ENCODE results near the gene MEIS1. TPM values are rescaled to one million over a fixed set of nuclear protein-coding genes. Genes with fewer than 3 reads are reported as not detected.

The MEIS1 gene
- total and polyA plus RNA-seq, 2 experiments from 2014 or later: 115 to 121 TPM

DNA sequence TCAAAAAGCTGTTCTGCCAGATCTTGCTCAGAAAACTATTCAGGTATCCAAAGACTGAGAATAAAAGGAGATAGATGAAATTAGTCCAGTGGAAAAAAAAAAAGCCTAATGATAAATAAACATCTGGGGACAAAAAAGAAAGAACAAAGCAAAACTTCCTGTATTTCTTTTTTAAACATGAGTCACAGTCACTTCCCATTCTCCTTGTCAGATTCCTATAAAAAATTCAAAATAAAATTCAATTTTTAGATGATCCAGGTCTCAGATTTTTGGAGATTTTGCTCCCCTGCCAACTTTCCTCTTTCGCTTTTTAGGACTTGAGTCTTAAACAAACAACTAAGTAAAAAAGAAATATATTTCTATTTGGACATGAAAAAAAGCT is 127.4 kb downstream of the MEIS1 start:
- H3K36me3 ChIP-seq: no peaks in the 10 kb centered on the region
- H3K9me3 ChIP-seq (ENCODE audit: low read depth): no peaks in the 10 kb centered on the region
- no peak overlapping the region for H3K4me3 ChIP-seq
- no peak for TF ChIP-seq CTCF (IDR thresholded peaks at IDR 0.05; ENCODE audit: low read depth, low read length)
- no peaks in the 10 kb centered on the region for H3K27me3 ChIP-seq
- H3K27ac ChIP-seq: peak overlapping the region; percentile 77
- H3K4me1 ChIP-seq (ENCODE audit: low read depth): peaks cover 65% of the 10 kb centered on the region
- no peak for DNase-seq (ENCODE audit: low read depth in 1 of 2, low spot score in 1 of 2)

- TF ChIP-seq CTCF (IDR thresholded peaks at IDR 0.05; ENCODE audit: low read depth, low read length): no peak
- Histone ChIP-seq H3K4me1 (ENCODE audit: low read depth) (peaks cover 77% of the 10 kb centered on the region), H3K27ac (peak overlapping the region; percentile 77), H3K9me3 (ENCODE audit: low read depth) (no peaks in the 10 kb centered on the region), H3K27me3 (no peaks in the 10 kb centered on the region), H3K36me3 (peaks cover 1% of the 10 kb centered on the region), H3K4me3 (no peak overlapping the region)
- no peak for DNase-seq (ENCODE audit: low read depth in 1 of 2, low spot score in 1 of 2)
These were observed 128.5 kb downstream of the MEIS1 start for GRCh38 chr2:66563473-66563872.

GRCh38 chr2:66565291-66565690 is 130.4 kb downstream of the MEIS1 start:
- peaks cover 94% of the 10 kb centered on the region for H3K4me1 ChIP-seq (ENCODE audit: low read depth)
- peak overlapping the region; percentile 94 for H3K27ac ChIP-seq
- H3K9me3 ChIP-seq (ENCODE audit: low read depth): no peaks in the 10 kb centered on the region
- H3K36me3 ChIP-seq: peaks cover 10% of the 10 kb centered on the region
- no peaks in the 10 kb centered on the region for H3K27me3 ChIP-seq
- DNase-seq (ENCODE audit: low read depth in 1 of 2, low spot score in 1 of 2): no peak
- no peak overlapping the region for H3K4me3 ChIP-seq
- TF ChIP-seq CTCF (IDR thresholded peaks at IDR 0.05; ENCODE audit: low read depth, low read length): no peak

DNA sequence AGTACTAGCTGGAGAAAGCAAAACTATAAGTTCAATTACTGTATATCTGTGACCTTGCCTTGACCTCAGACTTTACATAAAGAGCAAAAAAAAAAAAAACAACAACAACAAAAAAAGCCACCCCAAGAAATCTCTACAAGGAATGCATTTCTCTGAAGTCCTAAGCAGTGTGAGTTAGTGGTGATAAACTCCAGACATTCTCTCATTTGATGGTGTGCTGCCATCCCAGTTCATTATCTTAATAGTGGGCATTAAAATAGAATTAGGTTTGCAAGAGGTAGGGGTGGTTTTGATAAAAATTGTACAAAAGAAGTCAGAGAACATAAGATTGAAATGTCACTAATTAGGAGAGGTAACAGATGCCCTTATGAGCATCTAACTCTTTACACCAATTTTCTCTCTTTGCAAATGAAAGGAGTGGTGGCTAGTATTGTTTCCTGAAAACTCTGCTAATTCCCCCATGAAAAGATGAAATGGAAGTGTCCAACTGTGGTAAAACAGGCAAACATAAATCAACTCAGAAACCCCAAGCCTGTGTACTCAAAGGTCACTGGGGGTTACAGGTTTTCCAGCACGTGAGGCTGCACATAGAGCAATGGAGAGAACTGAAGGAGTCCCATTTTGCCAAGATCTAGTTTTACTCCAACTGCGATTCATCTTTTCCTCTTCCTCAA is 131.9 kb downstream of the MEIS1 start:
- H3K9me3 ChIP-seq (ENCODE audit: low read depth): no peaks in the 10 kb centered on the region
- TF ChIP-seq CTCF (IDR thresholded peaks at IDR 0.05; ENCODE audit: low read depth, low read length): no peak
- peaks cover 22% of the 10 kb centered on the region for H3K36me3 ChIP-seq
- H3K27me3 ChIP-seq: no peaks in the 10 kb centered on the region
- DNase-seq (ENCODE audit: low read depth in 1 of 2, low spot score in 1 of 2): peak in 1 of 2 donors; percentile 52
- peak overlapping the region; percentile 94 for H3K27ac ChIP-seq
- no peak overlapping the region for H3K4me3 ChIP-seq
- H3K4me1 ChIP-seq (ENCODE audit: low read depth): peaks cover 85% of the 10 kb centered on the region

DNA sequence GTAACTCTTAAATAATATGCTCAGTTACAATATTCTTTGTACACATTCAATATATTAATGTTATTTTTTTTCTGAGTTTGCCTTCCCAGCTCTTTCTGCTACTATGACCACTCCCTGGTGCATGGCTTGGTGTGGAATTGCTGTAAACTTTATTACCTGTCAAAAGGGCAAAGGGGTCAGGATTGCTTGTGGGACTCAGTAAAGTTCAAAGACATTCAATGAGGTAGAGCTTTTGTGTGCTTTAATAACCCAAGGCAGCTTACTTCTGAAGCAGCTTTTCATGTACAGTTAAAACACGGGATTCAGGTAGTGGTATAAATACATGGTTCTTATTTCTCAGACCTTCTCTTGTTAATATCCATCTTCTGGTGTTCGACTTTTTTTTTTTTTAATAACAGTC is 132.8 kb downstream of the MEIS1 start:
- peak overlapping the region; percentile 94 for H3K27ac ChIP-seq
- peaks cover 83% of the 10 kb centered on the region for H3K4me1 ChIP-seq (ENCODE audit: low read depth)
- DNase-seq (ENCODE audit: low read depth in 1 of 2, low spot score in 1 of 2): no peak
- H3K9me3 ChIP-seq (ENCODE audit: low read depth): no peaks in the 10 kb centered on the region
- TF ChIP-seq CTCF (IDR thresholded peaks at IDR 0.05; ENCODE audit: low read depth, low read length): no peak
- H3K27me3 ChIP-seq: no peaks in the 10 kb centered on the region
- peaks cover 28% of the 10 kb centered on the region for H3K36me3 ChIP-seq
- no peak overlapping the region for H3K4me3 ChIP-seq
